Measurements from ENCODE around the gene ANKRD29.

GRCh38 chr18:23682472-23682871 lies 19.8 kb upstream of the ANKRD29 start:
- TF ChIP-seq GABPA (IDR thresholded peaks at IDR 0.05; ENCODE audit: low read depth) = no peak
- no peak for TF ChIP-seq CTCF (IDR thresholded peaks at IDR 0.05; ENCODE audit: insufficient read depth, low read length)
- TF ChIP-seq POLR2AphosphoS5 (IDR thresholded peaks at IDR 0.05; ENCODE audit: low read depth) = no peak

All from HL-60 (cell line).